Breast epithelium (tissue), 4 donors: ENCODE results near the gene CEP44. TPM values are rescaled to one million over a fixed set of nuclear protein-coding genes. Genes with fewer than 3 reads are reported as not detected.

Source experiments
- DNase-seq, 2 donors: peaks; one replicate each; pipeline ENCODE4 v3.0.0-alpha.2; 2019; ENCODE audit warnings: low spot score in 2 of 2
- H3K27ac ChIP-seq, 2 donors: fragments of 200-600 bp; sonication (generic) in 1 of 2; one replicate each; pipeline ENCODE4 v1.5.1; 2016 to 2019; ENCODE audit warnings: mild to moderate bottlenecking in 1 of 2
- H3K27me3 ChIP-seq, 2 donors: fragments of 200-600 bp; sonication (generic) in 1 of 2; one replicate each; pipeline versions ENCODE4 v1.5.1 to v1.6.0; 2017 to 2019; ENCODE audit warnings: control low read depth in 1 of 2, mild to moderate bottlenecking in 1 of 2
- H3K36me3 ChIP-seq: fragments of 200-600 bp; one replicate; pipeline ENCODE4 v1.5.1; 2019
- H3K4me1 ChIP-seq, 2 donors: fragments of 200-600 bp; sonication (generic); one replicate each; pipeline ENCODE4 v1.5.1; 2016 to 2019; ENCODE audit warnings: control low read depth in 1 of 2
- H3K4me3 ChIP-seq, 3 donors: fragments of 200-600 bp; sonication (generic); 1 replicate in 2 of 3; 2 replicates in 1 of 3; pipeline ENCODE4 v1.5.1; 2016 to 2019; ENCODE audit warnings: mild to moderate bottlenecking in 3 of 3, moderate library complexity in 2 of 3
- H3K9me3 ChIP-seq, 2 donors: fragments of 200-600 bp; sonication (generic) in 1 of 2; one replicate each; pipeline ENCODE4 v1.5.1; 2016 to 2019; ENCODE audit warnings: control low read depth in 1 of 2
- POLR2A ChIP-seq: fragments of 450-650 bp; IDR thresholded peaks from one replicate; pipeline ENCODE4 v1.6.1; 2016; ENCODE audit warnings: antibody characterized with exemption, mild to moderate bottlenecking, moderate library complexity
- POLR2AphosphoS5 ChIP-seq, 3 donors: sonication (generic); formaldehyde crosslinking; IDR thresholded peaks; one replicate each; pipeline ENCODE4 v1.6.1; 2017; ENCODE audit warnings: antibody characterized with exemption in 3 of 3
- intact Hi-C: fragments of 100-400 bp; cut with DNase I; formaldehyde crosslinking; loops from one replicate; pipeline ENCODE4 v1.15.1; 2023; ENCODE audit warnings: low total_unique reads
- total RNA-seq, 3 donors: library from RNA; depleted of rRNA; stranded (reverse); fragments of >200 nt; gene quantifications; one replicate each; pipeline ENCODE4 v1.1.0, GENCODE V29; 2016
- TF ChIP-seq, protein P1 (sequence below), 3 donors: fragments of 450-650 bp; IDR thresholded peaks; one replicate each; pipeline ENCODE4 v1.5.1; 2016 to 2017; ENCODE audit warnings: antibody characterized with exemption in 3 of 3, mild to moderate bottlenecking in 3 of 3, moderate library complexity in 3 of 3

CEP44 gene, protein sequence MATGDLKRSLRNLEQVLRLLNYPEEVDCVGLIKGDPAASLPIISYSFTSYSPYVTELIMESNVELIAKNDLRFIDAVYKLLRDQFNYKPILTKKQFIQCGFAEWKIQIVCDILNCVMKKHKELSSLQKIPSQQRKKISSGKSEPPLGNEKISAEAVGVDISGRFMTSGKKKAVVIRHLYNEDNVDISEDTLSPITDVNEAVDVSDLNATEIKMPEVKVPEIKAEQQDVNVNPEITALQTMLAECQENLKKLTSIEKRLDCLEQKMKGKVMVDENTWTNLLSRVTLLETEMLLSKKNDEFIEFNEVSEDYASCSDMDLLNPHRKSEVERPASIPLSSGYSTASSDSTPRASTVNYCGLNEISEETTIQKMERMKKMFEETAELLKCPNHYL
- total RNA-seq = 10 to 100 TPM; 12.2 to 30.9 (median 19.7) TPM

DNA sequence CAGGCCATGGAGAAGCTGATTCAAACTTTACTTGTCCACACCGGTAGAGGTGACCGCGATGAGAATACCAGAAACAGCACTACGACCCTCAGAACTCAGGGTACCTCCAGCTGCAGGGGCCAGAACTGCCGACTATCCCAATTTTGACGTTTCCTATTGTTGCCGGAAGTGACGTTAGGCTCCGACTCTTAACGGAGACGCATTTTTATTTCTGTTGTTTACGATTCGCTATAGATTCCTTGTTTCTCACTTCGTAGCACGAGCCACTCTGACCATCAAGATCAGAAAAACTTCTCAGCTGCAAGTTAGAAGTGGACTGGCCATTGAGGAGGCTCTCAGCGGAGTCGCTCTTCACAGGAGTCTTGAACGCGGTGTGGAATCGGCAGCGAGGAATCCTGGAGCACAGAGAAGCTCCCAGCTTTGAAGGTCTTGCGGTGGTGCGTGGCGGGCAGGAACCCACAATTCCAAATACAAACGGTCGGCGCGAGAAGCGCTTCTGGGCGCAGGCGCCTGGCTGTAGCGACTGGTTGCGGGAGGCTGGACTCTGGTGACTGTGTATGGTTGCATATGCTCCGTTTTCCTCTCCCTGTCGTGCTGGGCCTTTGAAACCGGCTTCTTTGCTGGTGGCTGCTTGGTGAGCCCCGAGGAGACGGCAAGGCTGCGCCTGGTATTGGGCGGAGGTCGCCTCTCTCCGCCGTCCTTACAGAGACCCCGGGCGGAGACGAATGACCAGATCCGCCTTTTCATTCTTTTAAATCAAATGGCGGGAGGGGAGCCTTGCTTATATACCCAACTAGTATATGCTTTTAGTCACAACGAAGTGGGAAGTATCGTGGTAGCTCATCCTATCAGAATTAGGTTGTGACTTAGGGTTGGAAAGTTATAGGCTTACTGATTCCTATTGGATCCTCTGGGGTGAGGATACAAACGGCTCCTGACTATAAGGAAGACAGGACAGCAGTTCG lies at the start of gene CEP44, which contains the start of gene FBXO8:
Gene CEP44 (plus strand): TSS at position 405 of the 965 bp plus-strand sequence. CDS start 15,211 bp downstream, outside the sequence.
Gene FBXO8 (minus strand): TSS at position 161 of the 965 bp plus-strand sequence. CDS start 20,575 bp downstream, outside the sequence.
- intact Hi-C loops = no loop called here
- Histone ChIP-seq H3K27me3 (no peaks in the 10 kb centered on the region), H3K9me3 (no peaks in the 10 kb centered on the region), H3K4me1 (no peaks in the 10 kb centered on the region), H3K27ac (peak within 1 kb of the TSS; percentile 96 to 99), H3K36me3 (no peaks in the 10 kb centered on the region), H3K4me3 (peak within 1 kb of the TSS; percentile 74 to 85 (median 79))
- TF ChIP-seq POLR2AphosphoS5 (IDR thresholded peaks at IDR 0.05) (peak; percentile 49 to 66 (median 64)), POLR2A (no peak)
- TF ChIP-seq, protein P1, sequence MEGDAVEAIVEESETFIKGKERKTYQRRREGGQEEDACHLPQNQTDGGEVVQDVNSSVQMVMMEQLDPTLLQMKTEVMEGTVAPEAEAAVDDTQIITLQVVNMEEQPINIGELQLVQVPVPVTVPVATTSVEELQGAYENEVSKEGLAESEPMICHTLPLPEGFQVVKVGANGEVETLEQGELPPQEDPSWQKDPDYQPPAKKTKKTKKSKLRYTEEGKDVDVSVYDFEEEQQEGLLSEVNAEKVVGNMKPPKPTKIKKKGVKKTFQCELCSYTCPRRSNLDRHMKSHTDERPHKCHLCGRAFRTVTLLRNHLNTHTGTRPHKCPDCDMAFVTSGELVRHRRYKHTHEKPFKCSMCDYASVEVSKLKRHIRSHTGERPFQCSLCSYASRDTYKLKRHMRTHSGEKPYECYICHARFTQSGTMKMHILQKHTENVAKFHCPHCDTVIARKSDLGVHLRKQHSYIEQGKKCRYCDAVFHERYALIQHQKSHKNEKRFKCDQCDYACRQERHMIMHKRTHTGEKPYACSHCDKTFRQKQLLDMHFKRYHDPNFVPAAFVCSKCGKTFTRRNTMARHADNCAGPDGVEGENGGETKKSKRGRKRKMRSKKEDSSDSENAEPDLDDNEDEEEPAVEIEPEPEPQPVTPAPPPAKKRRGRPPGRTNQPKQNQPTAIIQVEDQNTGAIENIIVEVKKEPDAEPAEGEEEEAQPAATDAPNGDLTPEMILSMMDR (IDR thresholded peaks at IDR 0.05) = no peak
- DNase-seq = peak; percentile 44 to 64

DNA sequence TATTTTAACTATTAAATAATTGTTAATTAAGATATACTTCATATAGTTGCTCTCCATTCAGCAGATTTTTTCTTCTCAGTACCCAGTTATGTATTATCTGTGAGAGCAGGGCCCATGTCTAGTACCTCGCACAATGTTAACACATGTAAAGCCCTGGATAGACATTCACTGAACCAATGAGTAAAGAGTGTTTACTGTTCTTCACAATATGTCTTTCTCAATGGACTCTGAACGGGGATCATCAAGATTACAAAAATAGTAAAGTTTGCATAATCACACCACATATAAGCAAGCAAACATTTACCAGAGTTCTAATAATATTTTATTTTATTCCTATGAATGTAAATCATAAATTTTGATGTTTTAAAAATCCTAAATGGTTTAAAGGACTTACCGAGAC lies 47.4 kb upstream of the CEP44 start:
- intact Hi-C loops = no loop called here
- no peak for TF ChIP-seq POLR2AphosphoS5 (IDR thresholded peaks at IDR 0.05)
- TF ChIP-seq POLR2A = no peak
- TF ChIP-seq, protein P1 (IDR thresholded peaks at IDR 0.05) = no peak
- no peaks in the 10 kb centered on the region for H3K27me3 ChIP-seq
- H3K4me3 ChIP-seq = no peak overlapping the region
- no peaks in the 10 kb centered on the region for H3K36me3 ChIP-seq
- H3K4me1 ChIP-seq = no peaks in the 10 kb centered on the region
- H3K9me3 ChIP-seq = no peaks in the 10 kb centered on the region
- no peak for DNase-seq
- no peak overlapping the region for H3K27ac ChIP-seq

DNA sequence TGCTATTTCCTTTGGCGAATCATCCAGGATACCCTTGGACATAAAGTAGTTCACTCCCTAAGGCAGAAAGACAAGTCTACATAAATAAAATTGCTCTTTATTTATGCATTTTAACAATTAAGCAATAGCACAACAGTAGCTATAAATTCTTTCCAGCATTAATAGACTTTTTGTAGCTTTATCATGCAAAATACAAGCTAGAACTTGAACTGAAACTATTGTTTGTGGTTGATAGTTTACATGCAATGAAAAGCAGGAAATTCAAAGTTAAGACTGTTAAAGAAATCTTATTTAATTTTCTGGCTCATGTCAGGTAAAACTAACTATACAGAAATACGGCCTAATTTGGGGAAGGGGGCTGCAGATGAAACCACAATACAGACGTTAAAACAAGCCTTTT lies 42.5 kb upstream of the CEP44 start:
- intact Hi-C loops = loop anchor here (10.0 kb wide), 1 partner anchor 1236 kb away; no protein-coding TSS in a partner anchor
- no peaks in the 10 kb centered on the region for H3K27me3 ChIP-seq
- H3K4me1 ChIP-seq = no peaks in the 10 kb centered on the region
- H3K4me3 ChIP-seq = no peak overlapping the region
- DNase-seq = no peak
- H3K9me3 ChIP-seq = no peaks in the 10 kb centered on the region
- no peaks in the 10 kb centered on the region for H3K36me3 ChIP-seq
- TF ChIP-seq POLR2A (no peak), POLR2AphosphoS5 (IDR thresholded peaks at IDR 0.05) (no peak)
- TF ChIP-seq, protein P1 (IDR thresholded peaks at IDR 0.05) = no peak
- H3K27ac ChIP-seq = no peak overlapping the region

DNA sequence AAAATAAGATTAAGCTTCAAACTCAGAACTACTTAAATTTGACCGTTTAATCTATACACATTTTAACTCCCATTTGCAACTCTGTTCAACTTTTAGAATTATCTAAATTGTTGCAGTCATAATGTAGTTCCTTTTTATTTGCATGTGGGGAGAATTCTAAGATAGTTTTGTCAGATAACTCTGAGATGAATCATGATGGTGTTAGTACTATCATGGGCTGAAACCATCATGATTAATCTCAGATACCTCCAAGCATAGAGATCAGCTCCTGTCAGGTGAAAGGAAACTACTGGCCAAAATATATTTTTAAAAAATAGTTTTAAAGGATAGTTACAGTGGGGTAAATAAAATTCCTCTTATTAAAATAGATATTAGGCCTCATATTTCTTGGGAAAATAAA lies 39.3 kb upstream of the CEP44 start:
- TF ChIP-seq POLR2A = no peak
- no peak for TF ChIP-seq POLR2AphosphoS5 (IDR thresholded peaks at IDR 0.05)
- TF ChIP-seq, protein P1 (IDR thresholded peaks at IDR 0.05) = no peak
- Histone ChIP-seq H3K27ac (no peak overlapping the region), H3K36me3 (no peaks in the 10 kb centered on the region), H3K4me3 (no peak overlapping the region), H3K4me1 (no peaks in the 10 kb centered on the region), H3K9me3 (no peaks in the 10 kb centered on the region), H3K27me3 (no peaks in the 10 kb centered on the region)
- intact Hi-C loops = loop anchor here (10.0 kb wide), 1 partner anchor 1240 kb away; no protein-coding TSS in a partner anchor
- no peak for DNase-seq
